ENCODE measurements around the gene GRK1.

DNA sequence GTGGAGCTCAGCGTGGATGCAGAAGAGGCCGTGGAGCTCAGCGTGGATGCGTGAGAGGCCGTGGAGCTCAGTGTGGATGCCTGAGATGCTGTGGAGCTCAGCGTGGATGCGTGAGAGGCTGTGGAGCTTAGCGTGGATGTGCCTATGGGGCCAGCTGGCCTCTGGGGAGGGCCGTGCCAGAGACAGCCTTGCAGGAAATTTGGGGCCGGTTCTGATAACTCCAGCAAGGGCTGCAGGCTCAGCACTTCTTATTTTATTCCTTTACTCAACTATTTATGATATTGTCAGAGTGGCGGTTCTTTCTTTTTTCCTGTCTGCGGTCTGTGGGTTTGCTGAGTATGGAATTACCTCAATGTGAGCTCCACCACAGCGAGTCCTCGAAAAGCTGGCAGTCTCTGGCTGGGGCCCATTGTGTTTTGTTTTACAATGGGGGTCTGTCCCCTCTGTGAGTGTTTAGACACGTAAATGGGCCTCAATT lies 74.2 kb downstream of the GRK1 start:
- TF ChIP-seq POLR2A (IDR thresholded peaks at IDR 0.05) (no peak), POLR2AphosphoS5 (IDR thresholded peaks at IDR 0.05) (no peak)
- TF ChIP-seq, protein P1, sequence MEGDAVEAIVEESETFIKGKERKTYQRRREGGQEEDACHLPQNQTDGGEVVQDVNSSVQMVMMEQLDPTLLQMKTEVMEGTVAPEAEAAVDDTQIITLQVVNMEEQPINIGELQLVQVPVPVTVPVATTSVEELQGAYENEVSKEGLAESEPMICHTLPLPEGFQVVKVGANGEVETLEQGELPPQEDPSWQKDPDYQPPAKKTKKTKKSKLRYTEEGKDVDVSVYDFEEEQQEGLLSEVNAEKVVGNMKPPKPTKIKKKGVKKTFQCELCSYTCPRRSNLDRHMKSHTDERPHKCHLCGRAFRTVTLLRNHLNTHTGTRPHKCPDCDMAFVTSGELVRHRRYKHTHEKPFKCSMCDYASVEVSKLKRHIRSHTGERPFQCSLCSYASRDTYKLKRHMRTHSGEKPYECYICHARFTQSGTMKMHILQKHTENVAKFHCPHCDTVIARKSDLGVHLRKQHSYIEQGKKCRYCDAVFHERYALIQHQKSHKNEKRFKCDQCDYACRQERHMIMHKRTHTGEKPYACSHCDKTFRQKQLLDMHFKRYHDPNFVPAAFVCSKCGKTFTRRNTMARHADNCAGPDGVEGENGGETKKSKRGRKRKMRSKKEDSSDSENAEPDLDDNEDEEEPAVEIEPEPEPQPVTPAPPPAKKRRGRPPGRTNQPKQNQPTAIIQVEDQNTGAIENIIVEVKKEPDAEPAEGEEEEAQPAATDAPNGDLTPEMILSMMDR (IDR thresholded peaks at IDR 0.05 in 8 of 11, conservative IDR thresholded peaks at IDR 0.05 in 3 of 11) = no peak
